ENCODE results near the gene NR6A1.

DNA sequence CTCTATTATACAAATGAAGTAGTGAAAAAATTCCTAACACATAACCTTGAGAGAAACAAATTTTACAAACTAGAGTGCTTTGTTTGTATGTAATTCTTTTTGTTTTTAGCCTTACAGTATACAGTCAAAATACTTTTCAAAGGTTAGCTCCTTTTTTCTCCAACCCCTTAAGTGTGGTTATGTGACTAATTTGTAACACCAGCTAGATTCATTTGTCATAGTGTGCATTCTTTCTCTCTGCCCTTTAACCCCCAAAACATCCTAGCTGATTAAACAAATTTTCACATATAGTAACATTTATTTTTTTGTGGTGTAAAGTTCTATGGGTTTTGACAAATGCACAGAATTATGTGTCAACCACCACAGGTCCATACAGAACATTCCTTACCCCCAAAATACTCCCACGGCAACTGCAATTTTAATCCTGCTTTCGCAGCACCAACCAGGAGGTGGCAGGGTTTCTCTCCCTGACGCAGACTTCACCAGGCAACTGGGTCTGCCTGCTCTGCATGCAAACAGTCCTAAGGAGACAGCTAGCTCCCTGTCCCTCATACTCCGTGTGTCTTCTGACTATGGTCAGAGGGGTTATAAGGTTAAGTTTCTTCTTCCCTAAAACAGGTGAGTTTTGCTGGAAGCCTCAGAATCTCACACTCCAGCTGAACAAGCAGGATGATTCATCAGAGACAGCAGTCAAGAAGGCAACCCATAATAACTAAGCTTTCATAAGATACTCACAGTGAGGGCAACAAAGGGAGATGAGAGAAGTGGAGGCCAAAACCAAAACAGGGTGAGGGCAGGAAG, 219.4 kb downstream of the NR6A1 start:
- TF ChIP-seq TAF1 (IDR thresholded peaks at IDR 0.05; ENCODE audit: borderline replicate concordance, low read depth, low read length) (no peak), POLR2AphosphoS5 (IDR thresholded peaks at IDR 0.05; ENCODE audit: low read depth, low read length) (no peak), POLR2A (IDR thresholded peaks at IDR 0.05; ENCODE audit: low read depth, low read length) (no peak)

All from GM12892 (cell line).